Rectal smooth muscle tissue (tissue), 1 donor: ENCODE data around the gene GAK.

Experiments used
- H3K27ac ChIP-seq: one replicate; pipeline ENCODE4 v1.7.0; 2013; ENCODE audit warnings: low read depth, low read length, inconsistent platforms
- H3K27me3 ChIP-seq: one replicate; pipeline ENCODE4 v1.7.0; 2013; ENCODE audit warnings: low read length; ENCODE audit not compliant: control insufficient read depth, insufficient read depth
- H3K36me3 ChIP-seq: one replicate; pipeline ENCODE4 v1.7.0; 2013; ENCODE audit warnings: low read length; ENCODE audit not compliant: control insufficient read depth, insufficient read depth
- H3K4me1 ChIP-seq: one replicate; pipeline ENCODE4 v1.7.0; 2013; ENCODE audit warnings: low read length; ENCODE audit not compliant: control insufficient read depth, insufficient read depth
- H3K4me3 ChIP-seq: one replicate; pipeline ENCODE4 v1.7.0; 2013; ENCODE audit warnings: low read length
- H3K9ac ChIP-seq: one replicate; pipeline ENCODE4 v1.7.0; 2013; ENCODE audit warnings: low read length

GAK gene

DNA sequence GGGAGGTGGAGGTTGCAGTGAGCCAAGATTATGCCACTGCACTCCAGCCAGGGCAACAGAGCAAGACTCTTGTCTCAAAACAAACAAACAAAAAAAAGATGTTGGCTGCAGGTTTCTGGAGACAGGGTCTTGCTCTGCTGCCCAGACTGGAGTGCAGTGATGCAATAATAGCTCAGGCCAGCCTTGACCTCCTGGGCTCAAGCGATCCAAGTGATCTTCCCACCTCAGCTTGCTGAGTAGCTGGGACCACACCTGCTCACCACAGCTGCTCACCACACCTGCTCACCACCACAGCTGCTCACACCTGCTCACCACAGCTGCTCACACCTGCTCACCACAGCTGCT, 76.3 kb downstream of the GAK start:
- no peak overlapping the region for H3K9ac ChIP-seq
- H3K36me3 ChIP-seq, result peaks cover 17% of the 10 kb centered on the region

DNA sequence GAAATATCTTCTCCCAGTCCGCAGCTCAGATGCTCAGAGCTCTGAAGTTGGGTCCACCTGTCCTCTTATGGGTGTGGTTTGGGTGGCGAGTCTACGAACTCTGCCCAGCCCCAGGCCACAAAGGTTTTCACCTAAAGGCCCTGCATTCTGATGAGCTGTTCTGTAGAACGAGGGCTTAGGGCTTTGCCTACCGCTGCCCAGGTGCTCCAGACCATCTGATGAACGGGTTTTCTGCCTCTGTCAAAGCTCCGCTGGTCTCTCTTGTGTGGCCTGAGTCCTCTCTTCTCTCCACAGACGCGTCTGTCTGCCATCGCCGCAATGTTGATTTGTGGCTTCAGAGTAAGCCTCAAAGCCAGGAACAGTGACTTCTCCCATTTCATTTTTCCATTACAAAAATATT, 77.8 kb downstream of the GAK start:
- Histone ChIP-seq H3K4me1 (no peaks in the 10 kb centered on the region), H3K27ac (no peak overlapping the region), H3K27me3 (no peaks in the 10 kb centered on the region), H3K36me3 (peaks cover 15% of the 10 kb centered on the region), H3K4me3 (no peak overlapping the region), H3K9ac (no peak overlapping the region)

More for the DNA sequence above, 76.3 kb downstream of the GAK start:
- H3K27me3 ChIP-seq, result no peaks in the 10 kb centered on the region
- no peak overlapping the region for H3K4me3 ChIP-seq
- H3K4me1 ChIP-seq, result no peaks in the 10 kb centered on the region
- no peak overlapping the region for H3K27ac ChIP-seq

DNA sequence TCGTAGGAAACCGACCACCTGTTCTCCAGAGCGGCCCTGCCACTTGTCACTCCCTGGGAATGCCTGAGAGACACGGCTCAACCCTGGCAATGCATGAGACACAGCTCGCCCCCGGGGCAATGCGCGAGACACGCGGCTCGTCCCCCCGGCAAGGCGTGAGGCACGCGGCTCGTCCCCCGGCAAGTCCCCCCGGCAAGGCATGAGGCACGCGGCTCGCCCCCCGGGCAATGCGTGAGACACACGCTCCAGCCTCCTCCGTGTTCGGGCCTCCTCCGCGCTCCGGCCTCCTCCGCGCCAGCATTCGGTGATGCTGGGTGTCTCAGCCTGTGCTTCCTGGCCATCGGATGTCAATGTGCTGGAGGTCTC, 78.7 kb downstream of the GAK start:
- Histone ChIP-seq H3K27me3 (no peaks in the 10 kb centered on the region), H3K9ac (no peak overlapping the region), H3K4me1 (no peaks in the 10 kb centered on the region), H3K4me3 (no peak overlapping the region), H3K36me3 (peaks cover 18% of the 10 kb centered on the region), H3K27ac (no peak overlapping the region)

DNA sequence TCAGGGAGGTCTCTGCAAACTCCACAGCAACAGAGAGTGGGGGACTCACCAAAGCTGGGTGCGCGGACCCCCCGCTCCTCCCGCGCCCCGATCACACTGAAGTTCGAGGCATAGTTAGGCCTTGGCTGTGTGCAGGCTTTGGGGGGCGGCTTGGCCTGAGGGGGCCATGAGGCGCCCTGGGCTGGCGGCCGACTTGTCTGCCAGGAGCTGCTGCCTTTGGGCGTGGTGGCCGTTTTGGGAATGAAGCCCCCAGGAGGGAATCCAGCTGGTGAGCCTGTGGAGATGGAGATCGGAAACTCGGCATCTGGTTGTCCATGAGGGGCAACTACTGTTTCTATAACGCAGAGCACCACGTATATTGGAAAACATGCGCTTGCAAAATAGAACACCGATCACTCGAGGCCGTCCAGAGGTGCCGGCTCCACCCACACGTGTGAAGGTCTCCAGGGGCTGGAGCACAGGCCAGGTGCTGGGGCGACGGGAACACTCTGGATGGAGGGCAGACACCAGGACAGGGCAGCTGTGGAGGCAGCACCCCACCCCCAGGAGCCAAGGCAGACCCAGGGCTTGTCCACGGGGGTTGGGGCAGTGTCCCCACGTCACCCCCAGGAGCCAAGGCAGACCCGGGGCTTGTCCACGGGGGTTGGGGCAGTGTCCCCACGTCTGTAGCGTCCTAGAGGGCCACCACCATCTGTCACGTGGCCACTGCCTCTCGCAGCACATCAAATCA, 80.2 kb downstream of the GAK start:
- no peak overlapping the region for H3K9ac ChIP-seq
- H3K4me1 ChIP-seq, result no peaks in the 10 kb centered on the region
- no peak overlapping the region for H3K27ac ChIP-seq
- no peak overlapping the region for H3K4me3 ChIP-seq
- no peaks in the 10 kb centered on the region for H3K27me3 ChIP-seq
- H3K36me3 ChIP-seq, result peaks cover 9% of the 10 kb centered on the region

DNA sequence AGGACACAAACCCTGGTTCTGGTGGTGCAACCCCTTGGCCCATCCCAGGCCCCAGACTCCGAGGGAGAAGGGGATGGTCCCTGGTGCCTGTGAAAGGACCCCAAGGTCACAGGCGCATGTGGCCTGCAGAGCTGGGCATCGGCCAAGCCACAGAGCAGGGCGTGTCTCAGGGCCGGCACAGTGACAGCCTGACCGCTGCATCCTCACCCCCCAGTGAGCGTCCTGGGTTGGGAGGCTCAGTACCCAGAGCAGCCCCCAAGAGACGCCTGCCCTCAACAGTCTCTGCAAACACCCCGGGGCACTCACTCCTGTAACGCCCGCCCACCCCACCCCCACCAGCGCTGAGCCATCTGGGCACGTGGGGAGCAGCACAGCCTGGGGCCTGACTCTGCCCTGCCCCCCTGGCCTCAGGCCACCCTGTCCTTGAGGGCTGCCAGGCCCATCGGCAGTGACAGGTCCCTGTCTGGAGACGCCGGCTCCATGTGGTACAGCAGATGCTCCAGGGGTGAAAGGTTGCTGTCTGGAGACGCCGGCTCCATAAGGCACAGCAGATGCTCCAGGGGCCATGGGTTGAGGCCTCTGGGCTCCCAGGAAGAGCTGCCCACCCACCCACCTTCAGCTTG, 81.7 kb downstream of the GAK start:
- H3K4me1 ChIP-seq, result no peaks in the 10 kb centered on the region
- no peak overlapping the region for H3K27ac ChIP-seq
- no peak overlapping the region for H3K9ac ChIP-seq
- H3K36me3 ChIP-seq, result peaks cover 7% of the 10 kb centered on the region
- no peak overlapping the region for H3K4me3 ChIP-seq
- H3K27me3 ChIP-seq, result no peaks in the 10 kb centered on the region

DNA sequence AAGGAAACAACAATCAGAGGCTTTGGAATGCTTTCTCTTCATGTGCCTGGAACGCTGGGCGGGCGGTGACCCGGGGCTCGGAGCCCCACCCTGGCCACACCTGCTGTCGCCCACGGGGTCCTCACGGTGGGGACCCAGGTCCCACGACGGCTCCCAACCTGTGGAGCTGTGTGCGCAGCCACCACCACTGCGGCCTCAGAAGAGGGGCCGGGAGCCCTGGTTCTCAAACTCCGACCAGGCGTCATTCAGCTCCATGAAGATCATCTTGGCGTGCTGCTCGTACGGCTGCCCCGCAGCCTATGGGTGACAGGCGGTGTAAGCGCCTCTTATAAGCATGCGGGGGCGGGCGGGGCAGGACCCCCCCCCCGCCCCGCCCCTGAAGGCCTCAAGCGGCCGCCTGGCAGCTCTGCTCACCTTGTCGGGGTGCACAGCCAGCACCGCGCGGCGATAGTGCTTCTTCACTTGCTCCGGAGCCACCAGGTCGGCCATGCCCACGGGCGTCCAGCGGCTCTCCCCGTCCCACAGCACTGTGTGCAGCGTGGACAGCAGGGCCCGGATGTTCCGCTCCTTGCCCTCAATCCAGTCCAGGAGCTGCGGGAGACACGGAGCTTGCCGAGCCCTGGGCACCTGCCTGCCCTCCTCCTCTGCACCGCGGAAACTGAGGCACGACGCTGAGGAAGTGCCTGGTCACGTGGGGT, 82.5 kb downstream of the GAK start:
- no peaks in the 10 kb centered on the region for H3K27me3 ChIP-seq
- no peaks in the 10 kb centered on the region for H3K4me1 ChIP-seq
- H3K9ac ChIP-seq, result no peak overlapping the region
- H3K36me3 ChIP-seq, result peaks cover 7% of the 10 kb centered on the region
- H3K27ac ChIP-seq, result no peak overlapping the region
- no peak overlapping the region for H3K4me3 ChIP-seq

DNA sequence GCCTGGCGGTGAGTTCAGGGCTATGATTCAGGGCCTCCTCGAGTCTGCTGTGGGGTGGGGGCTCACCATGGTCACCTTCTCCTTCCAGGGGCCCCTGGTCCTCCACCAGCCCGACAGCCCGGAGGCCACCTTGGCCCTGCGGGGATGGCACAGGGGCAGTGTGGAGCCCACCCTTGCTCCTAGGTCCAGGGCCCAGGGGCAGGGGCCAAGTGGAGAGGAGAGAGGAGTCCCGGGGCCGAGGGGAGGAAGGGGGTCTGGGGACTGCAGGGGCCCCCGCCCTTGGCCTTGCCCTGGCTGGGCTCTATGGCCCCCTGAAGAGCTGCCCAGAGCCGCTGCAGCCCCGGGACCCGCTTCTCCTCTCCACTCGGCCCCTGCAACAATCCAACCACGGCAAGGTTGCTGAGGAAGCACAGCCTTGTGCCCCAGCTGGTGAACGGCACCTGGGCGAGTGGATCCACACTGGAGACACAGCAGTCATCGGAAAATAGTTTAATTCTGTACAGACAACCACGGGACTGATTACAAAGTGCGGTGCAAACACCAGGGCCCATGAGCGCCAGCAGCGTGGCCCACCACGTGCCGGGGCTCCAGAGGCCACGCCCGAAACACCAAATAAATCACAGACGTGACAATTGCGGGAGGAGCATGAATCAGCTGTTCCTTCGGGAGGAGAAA, 83.2 kb downstream of the GAK start:
- Histone ChIP-seq H3K9ac (no peak overlapping the region), H3K4me3 (no peak overlapping the region), H3K27me3 (no peaks in the 10 kb centered on the region), H3K27ac (no peak overlapping the region), H3K36me3 (peaks cover 7% of the 10 kb centered on the region), H3K4me1 (no peaks in the 10 kb centered on the region)

DNA sequence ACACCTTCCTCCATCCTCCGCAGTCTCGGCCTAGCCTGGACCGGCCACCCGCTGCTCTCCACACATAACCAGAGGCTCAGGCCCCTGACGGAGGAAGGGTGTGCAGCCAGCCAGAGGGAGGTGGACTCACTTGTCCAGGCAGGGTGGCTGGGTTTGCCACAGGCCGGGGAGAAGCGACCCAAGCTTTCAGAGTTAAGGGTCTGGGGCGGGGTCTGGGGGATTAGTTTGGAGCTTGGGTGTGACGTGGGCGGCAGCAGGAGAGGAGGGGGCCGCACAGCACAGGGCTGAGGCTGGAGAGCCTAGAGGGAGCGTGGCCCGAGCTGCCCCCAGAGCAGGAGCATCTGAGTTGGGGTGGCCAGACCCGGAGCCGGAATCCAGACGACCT, 83.8 kb downstream of the GAK start:
- H3K4me3 ChIP-seq, result no peak overlapping the region
- no peak overlapping the region for H3K9ac ChIP-seq
- H3K27ac ChIP-seq, result no peak overlapping the region
- no peaks in the 10 kb centered on the region for H3K4me1 ChIP-seq
- H3K36me3 ChIP-seq, result peaks cover 7% of the 10 kb centered on the region
- H3K27me3 ChIP-seq, result no peaks in the 10 kb centered on the region

DNA sequence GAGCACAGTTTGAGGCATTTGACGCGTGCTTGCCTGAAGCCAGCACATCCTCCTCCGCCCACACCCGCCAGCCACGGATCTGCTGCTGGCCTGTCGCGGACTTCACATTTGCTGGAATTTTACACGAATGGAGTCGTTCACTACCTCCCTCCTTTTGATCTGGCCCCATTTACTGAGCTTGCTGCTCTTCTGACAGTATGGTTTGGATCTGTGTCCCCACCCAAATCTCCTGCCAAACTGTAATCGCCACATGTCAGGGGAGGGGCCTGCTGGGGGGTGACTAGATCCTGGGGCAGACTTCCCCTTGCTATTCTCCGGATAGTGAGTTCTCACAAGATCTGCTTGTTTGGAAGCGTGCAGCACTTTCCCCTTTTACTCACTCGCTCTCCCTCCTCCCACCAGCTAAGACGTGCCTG, 86.3 kb downstream of the GAK start:
- H3K4me1 ChIP-seq, result no peaks in the 10 kb centered on the region
- H3K9ac ChIP-seq, result no peak overlapping the region
- H3K27me3 ChIP-seq, result no peaks in the 10 kb centered on the region
- no peak overlapping the region for H3K4me3 ChIP-seq
- peaks cover 7% of the 10 kb centered on the region for H3K36me3 ChIP-seq
- no peak overlapping the region for H3K27ac ChIP-seq

DNA sequence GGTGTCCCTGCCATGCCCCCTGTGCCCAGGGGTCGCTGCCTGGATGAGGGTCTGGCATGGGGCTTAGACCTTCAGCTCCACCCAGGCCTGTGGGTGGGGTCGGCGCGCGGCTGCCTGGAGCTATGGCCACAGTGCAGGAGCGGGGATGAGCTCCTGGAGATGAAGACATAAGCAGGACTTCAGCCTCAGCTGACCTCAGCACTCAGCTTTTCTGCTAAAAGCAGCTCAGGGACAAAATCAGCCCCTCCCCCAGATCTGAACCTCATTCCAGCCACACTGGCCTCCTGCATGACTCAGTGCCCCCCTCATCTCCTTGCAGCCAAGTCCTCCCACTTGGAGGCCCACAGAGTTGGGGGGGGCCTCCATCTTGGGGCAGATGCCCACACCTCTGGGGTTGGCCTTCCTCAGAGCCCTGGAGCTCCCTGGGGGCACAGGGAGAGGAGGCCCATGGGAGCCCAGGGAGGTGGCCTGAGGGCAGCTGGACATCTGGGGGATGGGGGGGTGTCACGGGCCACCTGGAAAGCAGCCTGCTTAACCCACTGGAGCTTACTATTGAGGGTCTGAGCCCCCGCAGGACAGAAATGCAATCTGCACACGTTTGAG, 86.8 kb downstream of the GAK start:
- Histone ChIP-seq H3K36me3 (peaks cover 7% of the 10 kb centered on the region), H3K27me3 (no peaks in the 10 kb centered on the region), H3K4me3 (no peak overlapping the region), H3K9ac (no peak overlapping the region), H3K4me1 (no peaks in the 10 kb centered on the region), H3K27ac (no peak overlapping the region)

DNA sequence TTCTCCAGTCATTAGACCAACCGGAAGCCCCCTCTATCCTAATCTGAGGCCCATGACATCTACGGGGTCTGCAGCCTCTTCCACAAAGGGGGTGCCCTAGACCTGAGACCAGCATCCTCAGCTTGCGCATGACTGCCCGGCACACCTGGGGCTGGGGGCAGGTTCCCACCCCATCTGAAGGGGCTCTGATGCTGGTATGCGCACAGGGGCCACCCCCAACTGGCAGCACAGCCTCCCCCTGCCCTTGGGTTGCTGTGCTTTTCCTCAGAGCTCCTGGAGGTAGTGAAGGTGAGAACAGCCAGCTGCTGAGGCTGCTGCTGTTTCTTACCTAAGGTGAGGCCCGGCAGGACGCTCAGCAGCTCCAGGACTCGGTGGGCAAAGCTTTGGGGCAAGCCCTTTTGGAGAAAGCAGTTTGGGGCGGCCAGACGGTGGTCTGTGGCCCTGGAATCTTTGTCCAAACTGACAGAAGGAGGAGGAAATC, 87.3 kb downstream of the GAK start:
- H3K27me3 ChIP-seq, result no peaks in the 10 kb centered on the region
- H3K27ac ChIP-seq, result no peak overlapping the region
- no peak overlapping the region for H3K4me3 ChIP-seq
- no peak overlapping the region for H3K9ac ChIP-seq
- H3K4me1 ChIP-seq, result no peaks in the 10 kb centered on the region
- H3K36me3 ChIP-seq, result peaks cover 4% of the 10 kb centered on the region
